Effector memory CD8-positive, alpha-beta T cell (primary cell): Measurements from ENCODE around the gene TNFSF11.

Experiments used
- ATAC-seq: fragments of 150-1000 bp; cut with Tn5 transposase; replicated peaks from 2 replicates; pipeline ENCODE4 v1.10.0; 2021; ENCODE audit warnings: mild to moderate bottlenecking, moderate library complexity
- DNase-seq, 3 experiments: peaks; one replicate each; pipeline ENCODE4 v3.0.0; 2021
- H3K27ac Mint-ChIP-seq, 2 donors: one replicate each; pipeline ENCODE4 v1.8.0; 2022; ENCODE audit warnings: mild to moderate bottlenecking in 2 of 2, mixed read lengths in 2 of 2, moderate library complexity in 2 of 2
- H3K27me3 Mint-ChIP-seq, 2 donors: one replicate each; pipeline ENCODE4 v1.8.0; 2022; ENCODE audit warnings: mixed read lengths in 2 of 2
- H3K36me3 Mint-ChIP-seq: one replicate; pipeline ENCODE4 v1.8.0; 2022; ENCODE audit warnings: mild to moderate bottlenecking, moderate library complexity, mixed read lengths; ENCODE audit not compliant: insufficient read depth
- H3K4me1 Mint-ChIP-seq, 2 donors: one replicate each; pipeline ENCODE4 v1.8.0; 2022; ENCODE audit warnings: low read depth in 2 of 2, mixed read lengths in 2 of 2
- H3K4me3 Mint-ChIP-seq, 2 donors: one replicate each; pipeline ENCODE4 v1.8.0; 2022; ENCODE audit warnings: mild to moderate bottlenecking in 2 of 2, mixed read lengths in 2 of 2, moderate library complexity in 2 of 2
- H3K9me3 Mint-ChIP-seq, 2 donors: one replicate each; pipeline ENCODE4 v1.8.0; 2022; ENCODE audit warnings: mixed read lengths in 2 of 2

The TNFSF11 gene

DNA sequence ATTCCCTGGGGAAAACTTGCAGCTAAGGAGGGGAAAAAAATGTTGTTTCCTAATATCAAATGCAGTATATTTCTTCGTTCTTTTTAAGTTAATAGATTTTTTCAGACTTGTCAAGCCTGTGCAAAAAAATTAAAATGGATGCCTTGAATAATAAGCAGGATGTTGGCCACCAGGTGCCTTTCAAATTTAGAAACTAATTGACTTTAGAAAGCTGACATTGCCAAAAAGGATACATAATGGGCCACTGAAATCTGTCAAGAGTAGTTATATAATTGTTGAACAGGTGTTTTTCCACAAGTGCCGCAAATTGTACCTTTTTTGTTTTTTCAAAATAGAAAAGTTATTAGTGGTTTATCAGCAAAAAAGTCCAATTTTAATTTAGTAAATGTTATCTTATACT is 33.6 kb downstream of the TNFSF11 start:
- ATAC-seq (no peak), DNase-seq (no peak)
- no peak overlapping the region for H3K4me3 Mint-ChIP-seq
- no peaks in the 10 kb centered on the region for H3K4me1 Mint-ChIP-seq
- no peaks in the 10 kb centered on the region for H3K9me3 Mint-ChIP-seq
- no peak overlapping the region for H3K27ac Mint-ChIP-seq
- H3K27me3 Mint-ChIP-seq: peaks cover 26 to 39% of the 10 kb centered on the region in 2 donors
- H3K36me3 Mint-ChIP-seq: peaks cover 2% of the 10 kb centered on the region

- H3K4me3 Mint-ChIP-seq: no peak overlapping the region
- no peaks in the 10 kb centered on the region for H3K4me1 Mint-ChIP-seq
- no peaks in the 10 kb centered on the region for H3K36me3 Mint-ChIP-seq
- no peak overlapping the region for H3K27ac Mint-ChIP-seq
- ATAC-seq: no peak
- no peak for DNase-seq
- no peaks in the 10 kb centered on the region for H3K9me3 Mint-ChIP-seq
- H3K27me3 Mint-ChIP-seq: peaks cover 37 to 59% of the 10 kb centered on the region in 2 donors
These were observed 36.7 kb downstream of the TNFSF11 start for GRCh38 chr13:42610649-42611048.

GRCh38 chr13:42611086-42611779 is 37.3 kb downstream of the TNFSF11 start:
- H3K27ac Mint-ChIP-seq: no peak overlapping the region
- no peak overlapping the region for H3K4me3 Mint-ChIP-seq
- no peaks in the 10 kb centered on the region for H3K36me3 Mint-ChIP-seq
- peaks cover 35 to 53% of the 10 kb centered on the region in 2 donors for H3K27me3 Mint-ChIP-seq
- no peaks in the 10 kb centered on the region for H3K9me3 Mint-ChIP-seq
- H3K4me1 Mint-ChIP-seq: no peaks in the 10 kb centered on the region
- ATAC-seq (no peak), DNase-seq (no peak)

- H3K36me3 Mint-ChIP-seq: no peaks in the 10 kb centered on the region
- H3K4me3 Mint-ChIP-seq: no peak overlapping the region
- no peak for DNase-seq
- no peaks in the 10 kb centered on the region for H3K9me3 Mint-ChIP-seq
- ATAC-seq: no peak
- H3K4me1 Mint-ChIP-seq: no peaks in the 10 kb centered on the region
- peaks cover 26 to 45% of the 10 kb centered on the region in 2 donors for H3K27me3 Mint-ChIP-seq
- no peak overlapping the region for H3K27ac Mint-ChIP-seq
These were observed 38.2 kb downstream of the TNFSF11 start for GRCh38 chr13:42612021-42612765.

DNA sequence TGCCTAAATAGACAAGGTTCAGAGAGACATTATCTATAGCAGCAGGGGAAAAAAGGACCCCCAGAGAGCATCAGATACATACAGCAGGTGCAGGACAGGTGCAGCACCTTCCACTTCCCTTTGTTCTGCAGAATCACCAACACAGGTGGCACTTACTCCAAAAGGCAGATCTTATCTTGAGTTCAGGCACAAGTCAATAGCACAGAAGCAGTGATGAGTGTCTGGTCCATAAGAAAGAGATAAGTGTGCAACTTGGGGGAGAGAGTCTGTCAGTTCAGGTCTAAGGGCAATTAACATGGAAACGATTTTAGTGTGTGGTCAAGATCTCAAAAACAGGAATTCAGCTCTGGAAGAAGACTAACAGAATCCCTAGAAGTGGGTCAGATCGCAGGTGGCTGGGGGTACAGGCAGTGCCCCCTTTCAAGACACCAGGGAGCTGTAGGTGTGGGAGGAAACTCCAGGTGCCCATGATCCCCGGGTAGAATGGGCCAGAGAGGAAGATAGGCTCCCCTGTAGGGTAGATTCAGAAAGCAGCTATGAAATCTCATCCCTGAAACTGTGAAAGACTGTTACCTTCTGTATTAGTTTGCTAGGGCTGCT is 40.6 kb downstream of the TNFSF11 start:
- DNase-seq (no peak), ATAC-seq (no peak)
- H3K9me3 Mint-ChIP-seq: no peaks in the 10 kb centered on the region
- no peaks in the 10 kb centered on the region for H3K4me1 Mint-ChIP-seq
- H3K4me3 Mint-ChIP-seq: no peak overlapping the region
- H3K27me3 Mint-ChIP-seq: peaks cover 11 to 32% of the 10 kb centered on the region in 2 donors
- no peaks in the 10 kb centered on the region for H3K36me3 Mint-ChIP-seq
- H3K27ac Mint-ChIP-seq: peak overlapping the region in 1 of 2 donors; percentile 6

DNA sequence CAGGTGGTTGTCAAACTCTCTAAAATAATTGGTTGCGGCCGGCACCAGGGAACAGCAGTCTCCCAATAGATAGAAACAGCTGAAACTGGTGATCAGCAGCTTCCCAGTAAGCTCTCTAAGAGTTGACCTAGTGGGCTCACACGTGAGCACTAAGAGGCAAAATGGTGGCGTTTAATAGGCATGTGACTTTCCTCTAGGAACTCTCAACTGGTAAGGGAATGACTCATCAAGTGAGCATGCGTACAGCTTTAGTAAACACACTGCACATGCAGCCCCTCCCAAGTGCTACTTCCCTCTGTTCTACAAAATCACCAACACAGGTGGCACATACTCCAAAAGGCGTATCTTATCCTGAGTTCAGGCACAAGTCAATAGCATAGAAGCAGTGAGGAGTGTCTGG is 41.7 kb downstream of the TNFSF11 start:
- no peak overlapping the region for H3K27ac Mint-ChIP-seq
- DNase-seq (no peak), ATAC-seq (no peak)
- no peak overlapping the region for H3K4me3 Mint-ChIP-seq
- no peaks in the 10 kb centered on the region for H3K36me3 Mint-ChIP-seq
- H3K9me3 Mint-ChIP-seq: no peaks in the 10 kb centered on the region
- H3K27me3 Mint-ChIP-seq: peaks cover 17 to 31% of the 10 kb centered on the region in 2 donors
- no peaks in the 10 kb centered on the region for H3K4me1 Mint-ChIP-seq

DNA sequence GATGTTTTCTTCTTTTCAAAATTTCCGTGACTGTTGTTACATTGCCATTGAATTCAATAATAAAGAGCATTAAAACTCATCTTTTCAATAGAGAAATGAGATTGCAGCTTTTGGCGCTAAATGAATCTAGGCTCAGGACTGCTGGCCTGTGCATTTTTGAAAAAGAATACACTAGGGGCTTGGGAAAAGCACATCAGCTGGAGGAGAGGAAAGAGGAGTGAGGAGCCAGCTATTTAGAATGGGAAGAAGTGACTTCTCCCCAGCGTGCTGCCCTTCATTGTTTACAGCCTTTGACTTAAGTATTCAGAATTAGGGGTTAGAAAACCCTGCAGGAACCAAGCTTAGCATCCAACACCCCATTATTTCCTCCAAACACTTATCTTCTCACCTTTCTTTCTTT is 43.3 kb downstream of the TNFSF11 start:
- peaks cover 20 to 31% of the 10 kb centered on the region in 2 donors for H3K27me3 Mint-ChIP-seq
- H3K27ac Mint-ChIP-seq: no peak overlapping the region
- H3K4me1 Mint-ChIP-seq: no peaks in the 10 kb centered on the region
- no peaks in the 10 kb centered on the region for H3K36me3 Mint-ChIP-seq
- no peak for DNase-seq
- no peak overlapping the region for H3K4me3 Mint-ChIP-seq
- H3K9me3 Mint-ChIP-seq: no peaks in the 10 kb centered on the region
- no peak for ATAC-seq

DNA sequence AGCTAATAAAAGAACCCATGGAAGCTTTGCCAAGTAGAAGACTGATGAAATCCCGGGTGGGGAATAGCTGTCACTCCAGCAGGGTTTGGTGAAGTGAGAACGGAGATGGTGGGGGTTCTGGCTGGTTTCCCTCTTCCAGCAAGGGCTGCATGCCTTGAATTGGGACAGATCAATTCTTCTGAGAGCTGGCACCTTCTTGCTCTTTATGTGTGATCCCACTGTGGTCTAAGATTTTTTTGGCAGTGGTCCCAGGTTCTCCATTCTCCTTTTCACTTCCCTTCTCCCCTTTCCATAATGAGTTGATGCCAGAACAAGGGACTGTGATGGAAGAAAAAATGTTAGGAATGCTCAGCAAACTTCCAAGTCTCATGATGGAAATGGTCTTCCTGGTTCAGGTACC is 50.0 kb downstream of the TNFSF11 start:
- H3K9me3 Mint-ChIP-seq: no peaks in the 10 kb centered on the region
- no peak overlapping the region for H3K27ac Mint-ChIP-seq
- ATAC-seq (no peak), DNase-seq (no peak)
- H3K27me3 Mint-ChIP-seq: peaks cover 35 to 42% of the 10 kb centered on the region in 2 donors
- no peak overlapping the region for H3K4me3 Mint-ChIP-seq
- no peaks in the 10 kb centered on the region for H3K36me3 Mint-ChIP-seq
- H3K4me1 Mint-ChIP-seq: no peaks in the 10 kb centered on the region

- ATAC-seq: no peak
- no peaks in the 10 kb centered on the region for H3K9me3 Mint-ChIP-seq
- no peak for DNase-seq
- no peaks in the 10 kb centered on the region for H3K36me3 Mint-ChIP-seq
- H3K4me3 Mint-ChIP-seq: no peak overlapping the region
- H3K27me3 Mint-ChIP-seq: peaks cover 30 to 36% of the 10 kb centered on the region in 2 donors
- H3K27ac Mint-ChIP-seq: no peak overlapping the region
- no peaks in the 10 kb centered on the region for H3K4me1 Mint-ChIP-seq
These were observed 51.7 kb downstream of the TNFSF11 start for GRCh38 chr13:42625611-42626010.

DNA sequence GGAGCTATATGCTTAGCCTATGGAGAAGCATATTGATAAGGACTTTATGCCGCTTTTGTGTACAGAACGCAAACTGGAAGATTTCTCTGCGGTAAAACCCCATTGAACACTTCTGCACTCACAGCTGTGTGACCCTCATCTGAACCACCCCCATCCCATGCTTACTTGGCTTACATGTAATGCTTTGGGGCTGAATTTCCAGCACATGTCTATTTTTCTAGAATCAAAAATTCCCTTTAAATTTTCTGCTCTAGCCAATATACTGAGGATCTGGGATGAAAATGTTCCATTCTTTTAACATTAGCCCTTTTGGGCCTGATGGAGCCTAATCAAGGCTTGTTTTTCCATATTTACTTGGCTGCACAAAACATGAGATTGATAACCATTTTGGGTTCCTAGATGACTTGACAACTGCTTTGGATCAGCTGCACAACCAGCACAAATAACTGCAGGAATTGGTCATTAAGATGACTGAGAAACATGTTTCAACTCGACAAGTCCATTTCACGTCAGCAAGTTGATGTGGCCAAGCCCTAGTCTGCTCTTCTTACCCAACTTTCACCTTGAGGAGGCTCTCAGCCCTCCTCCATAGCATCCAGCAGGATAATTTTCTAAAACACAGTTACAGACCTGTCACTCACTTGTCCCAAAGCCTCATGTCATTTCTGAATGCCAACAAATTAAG is 52.4 kb downstream of the TNFSF11 start:
- DNase-seq: no peak
- peaks cover 28 to 32% of the 10 kb centered on the region in 2 donors for H3K27me3 Mint-ChIP-seq

GRCh38 chr13:42628666-42629065 is 54.7 kb downstream of the TNFSF11 start:
- Mint-ChIP-seq H3K36me3 (no peaks in the 10 kb centered on the region), H3K4me1 (no peaks in the 10 kb centered on the region), H3K9me3 (no peaks in the 10 kb centered on the region), H3K27me3 (peaks cover 20 to 25% of the 10 kb centered on the region in 2 donors), H3K27ac (no peak overlapping the region), H3K4me3 (no peak overlapping the region)
- ATAC-seq: no peak
- DNase-seq: no peak

More for the DNA sequence above, 52.4 kb downstream of the TNFSF11 start:
- H3K4me1 Mint-ChIP-seq: no peaks in the 10 kb centered on the region
- no peak for ATAC-seq
- H3K36me3 Mint-ChIP-seq: no peaks in the 10 kb centered on the region
- no peak overlapping the region for H3K27ac Mint-ChIP-seq
- no peak overlapping the region for H3K4me3 Mint-ChIP-seq
- no peaks in the 10 kb centered on the region for H3K9me3 Mint-ChIP-seq

DNA sequence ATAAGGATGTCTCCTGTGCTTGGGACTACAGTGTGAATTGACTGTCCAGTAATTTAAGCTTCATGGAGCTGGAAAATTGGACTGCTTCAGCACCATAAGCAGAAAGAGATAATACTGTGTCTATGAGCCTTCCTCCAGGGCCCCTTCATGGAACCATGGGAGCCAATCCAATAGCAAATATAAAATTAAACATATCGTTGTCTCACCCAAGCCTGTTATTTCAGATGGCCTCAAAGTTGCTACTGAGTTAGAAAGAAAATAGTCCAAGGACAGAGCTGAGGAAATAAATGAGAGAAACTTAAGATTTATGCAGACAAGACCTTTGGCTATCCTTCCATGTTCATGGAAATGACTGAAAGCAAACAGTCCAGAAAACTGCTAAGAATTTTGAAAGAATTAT is 57.2 kb downstream of the TNFSF11 start:
- ATAC-seq: no peak
- Mint-ChIP-seq H3K4me3 (no peak overlapping the region), H3K36me3 (no peaks in the 10 kb centered on the region), H3K9me3 (no peaks in the 10 kb centered on the region), H3K27ac (no peak overlapping the region), H3K4me1 (no peaks in the 10 kb centered on the region), H3K27me3 (peaks cover 18 to 27% of the 10 kb centered on the region in 2 donors)
- no peak for DNase-seq

GRCh38 chr13:42633495-42633894 is 59.5 kb downstream of the TNFSF11 start:
- no peaks in the 10 kb centered on the region for H3K4me1 Mint-ChIP-seq
- H3K36me3 Mint-ChIP-seq: no peaks in the 10 kb centered on the region
- no peaks in the 10 kb centered on the region for H3K9me3 Mint-ChIP-seq
- ATAC-seq: no peak
- H3K27ac Mint-ChIP-seq: no peak overlapping the region
- DNase-seq: no peak
- no peak overlapping the region for H3K4me3 Mint-ChIP-seq
- H3K27me3 Mint-ChIP-seq: peaks cover 6 to 16% of the 10 kb centered on the region in 2 donors
